GM19351 (cell line): Measurements from ENCODE around the gene PHYHIPL.

ENCODE experiments used
- ATAC-seq: cut with Tn5 transposase; IDR thresholded peaks from one replicate; pipeline ENCODE4 v1.9.1; 2021; ENCODE audit warnings: mild to moderate bottlenecking, moderate library complexity; ENCODE audit not compliant: unreplicated experiment

PHYHIPL gene

GRCh38 chr10:59176241-59177030 is at the start of gene PHYHIPL:
PHYHIPL (plus strand) TSS chr10:59176643; CDS start chr10:59176854, 211 bp downstream.
- ATAC-seq = no peak

GRCh38 chr10:59126991-59127390 is 49.5 kb upstream of the PHYHIPL start:
- no peak for ATAC-seq

GRCh38 chr10:59127991-59128390 is 48.5 kb upstream of the PHYHIPL start:
- no peak for ATAC-seq

GRCh38 chr10:59129867-59130266 is 46.6 kb upstream of the PHYHIPL start:
- no peak for ATAC-seq

- ATAC-seq = no peak
These were observed 44.8 kb upstream of the PHYHIPL start for GRCh38 chr10:59131666-59132065.

GRCh38 chr10:59133841-59134593 is 42.4 kb upstream of the PHYHIPL start:
- ATAC-seq = no peak

- no peak for ATAC-seq
These were observed 41.7 kb upstream of the PHYHIPL start for GRCh38 chr10:59134785-59135184.

- no peak for ATAC-seq
These were observed 41.2 kb upstream of the PHYHIPL start for GRCh38 chr10:59135275-59135674.

GRCh38 chr10:59138052-59138451 is 38.4 kb upstream of the PHYHIPL start:
- ATAC-seq = no peak

GRCh38 chr10:59143544-59143943 is 32.9 kb upstream of the PHYHIPL start:
- ATAC-seq = no peak

GRCh38 chr10:59148701-59149100 is 27.7 kb upstream of the PHYHIPL start:
- no peak for ATAC-seq

- no peak for ATAC-seq
These were observed 20.9 kb upstream of the PHYHIPL start for GRCh38 chr10:59155556-59155955.

GRCh38 chr10:59167512-59167911 is 8.9 kb upstream of the PHYHIPL start:
- no peak for ATAC-seq

- ATAC-seq = no peak
These were observed 3.9 kb upstream of the PHYHIPL start for GRCh38 chr10:59172567-59172966.

GRCh38 chr10:59173414-59173813 is 3.0 kb upstream of the PHYHIPL start:
- ATAC-seq = no peak

- ATAC-seq = no peak
These were observed 754 bp upstream of the PHYHIPL start for GRCh38 chr10:59175538-59176240.

GRCh38 chr10:59177031-59177797 is 771 bp downstream of the PHYHIPL start:
- ATAC-seq = no peak

GRCh38 chr10:59177836-59178235 is 1.4 kb downstream of the PHYHIPL start:
- no peak for ATAC-seq

- ATAC-seq = no peak
These were observed 2.6 kb downstream of the PHYHIPL start for GRCh38 chr10:59179068-59179467.

- ATAC-seq = no peak
These were observed 4.3 kb downstream of the PHYHIPL start for GRCh38 chr10:59180689-59181270.
